Colon (tissue), 2 donors: Measurements from ENCODE around the gene C11orf71.

Experiments used
- FAIRE-seq: peaks from 2 replicates; lab custom pipeline; 2012; peaks lifted over from hg19 to GRCh38; lab: Jason Lieb, UNC
- donor health status: control.
- donor health status: control.

The C11orf71 gene

DNA sequence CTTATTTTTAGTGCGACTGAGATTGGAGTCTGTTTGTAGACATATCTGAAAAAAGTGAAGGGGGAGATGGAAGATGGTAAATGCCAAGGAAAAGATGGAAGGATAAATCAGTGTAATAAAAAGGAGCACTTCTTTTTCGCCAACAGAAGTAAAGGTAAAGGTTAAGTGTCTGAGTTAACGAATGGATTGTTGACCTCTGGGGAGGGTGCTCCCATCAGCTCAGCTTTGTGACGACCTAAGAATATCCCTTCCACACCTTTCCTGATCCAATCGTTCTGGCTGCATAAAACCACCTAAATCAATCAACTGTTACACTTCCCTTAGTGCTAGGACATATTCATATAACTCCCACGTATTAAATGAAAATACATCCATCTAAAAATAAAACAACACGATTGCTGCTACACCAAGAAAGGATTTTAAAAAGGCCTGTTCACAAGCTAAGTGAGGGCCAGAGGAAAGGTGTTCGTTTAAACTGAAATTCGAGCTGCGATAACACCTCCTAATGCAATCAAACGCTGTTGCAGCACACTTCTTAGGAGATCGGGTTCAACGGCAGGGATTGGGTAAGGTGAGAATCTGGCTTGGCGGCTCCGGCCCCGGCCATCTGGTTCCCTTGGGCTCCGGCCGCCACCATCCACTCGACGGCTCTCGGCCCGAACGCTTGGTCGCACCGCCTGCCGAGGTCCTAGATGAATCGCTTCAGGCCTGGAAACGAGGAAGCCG is 658 bp downstream of the C11orf71 start:
- FAIRE-seq, result no peak

DNA sequence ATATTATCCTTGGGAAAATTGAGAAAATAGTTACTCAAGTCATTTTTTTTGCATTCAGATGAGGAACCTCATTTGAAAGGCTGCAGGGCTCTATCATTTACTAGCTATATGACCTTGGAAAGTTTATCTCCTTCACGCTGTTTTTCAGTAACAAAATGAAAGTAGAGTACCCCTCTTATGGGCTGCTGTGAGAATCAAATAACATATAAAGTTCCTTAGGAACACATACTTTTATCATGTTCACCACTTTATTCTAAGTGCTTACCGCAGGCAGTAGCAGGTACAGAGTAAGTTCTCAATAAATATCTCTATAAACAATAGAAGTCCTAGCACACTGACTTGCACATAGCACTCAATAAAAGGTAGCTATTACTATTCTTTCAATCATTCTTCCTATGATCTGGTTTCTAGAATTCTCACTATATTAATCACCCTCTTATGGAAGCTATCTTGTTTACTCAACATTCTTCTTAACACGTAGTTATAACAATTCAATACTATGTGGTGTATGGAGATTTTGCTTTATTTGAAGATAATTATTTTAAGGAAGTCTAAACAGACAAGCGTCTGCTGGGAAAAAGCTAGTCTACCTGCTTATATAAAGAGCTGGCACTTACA is 1.9 kb downstream of the C11orf71 start:
- FAIRE-seq, result no peak

DNA sequence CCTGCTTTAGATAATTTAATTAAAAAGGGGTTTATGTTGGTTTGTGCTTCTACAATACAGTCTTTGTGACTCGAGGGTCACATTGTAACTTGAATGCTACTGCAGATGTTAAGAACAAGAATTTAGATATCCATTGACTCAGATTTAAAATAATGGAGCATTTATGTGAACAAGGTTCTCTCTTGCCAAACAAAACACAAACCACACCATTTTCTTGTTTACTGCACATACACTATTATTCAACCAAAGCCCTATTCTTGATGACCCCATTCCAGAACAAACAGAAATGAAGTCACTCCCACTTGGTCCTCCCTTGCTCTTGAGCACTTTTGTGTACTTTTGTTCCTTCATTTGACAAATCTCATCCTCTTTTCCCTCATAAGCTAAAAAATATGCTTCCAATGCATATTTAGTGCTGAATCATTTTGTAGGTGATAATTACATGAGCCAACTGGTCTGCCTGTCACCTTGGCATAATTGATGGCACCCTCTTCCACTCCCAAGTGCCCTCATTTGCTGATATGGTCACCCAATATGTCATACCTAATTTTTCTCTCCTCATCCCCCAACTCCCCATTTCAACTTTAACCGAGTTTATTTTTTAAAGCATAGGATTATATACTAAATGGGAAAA is 2.8 kb downstream of the C11orf71 start:
- no peak for FAIRE-seq

DNA sequence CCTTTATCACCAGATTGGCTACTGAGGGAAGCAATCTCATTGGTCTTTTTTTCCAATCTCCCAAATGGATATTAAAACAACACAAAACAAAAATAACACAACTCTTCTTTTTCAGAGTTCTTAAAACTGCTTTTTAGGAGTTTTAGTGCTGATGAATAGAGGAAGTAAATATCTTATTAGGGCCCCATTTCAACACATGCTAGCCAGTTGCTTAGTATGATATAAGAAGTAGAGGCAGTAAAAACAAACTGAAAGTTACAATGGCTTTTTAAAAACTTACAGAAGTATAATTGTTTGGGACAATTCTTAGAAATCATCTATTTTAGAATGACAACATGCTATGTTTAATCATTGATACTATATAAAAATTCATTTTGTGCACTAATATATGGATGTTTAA is 3.4 kb downstream of the C11orf71 start:
- no peak for FAIRE-seq

DNA sequence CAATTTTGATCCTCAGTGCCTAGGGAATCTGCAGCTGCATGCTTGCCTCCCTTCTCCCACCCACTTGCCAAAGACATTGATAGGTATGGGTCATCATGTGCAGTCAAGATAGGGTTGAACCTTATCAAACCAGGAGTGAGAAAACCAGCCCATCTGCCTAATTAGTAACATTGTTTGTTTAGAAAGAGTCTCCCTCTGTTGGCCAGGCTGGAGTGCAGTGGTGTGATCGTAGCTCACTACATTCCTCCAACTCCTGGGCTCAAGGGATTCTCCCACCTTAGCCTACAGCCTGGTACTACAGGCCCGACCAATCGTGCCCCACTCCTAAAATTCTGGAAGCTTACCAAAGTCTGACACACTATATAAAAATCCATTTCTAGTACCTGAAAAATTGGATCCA is 4.6 kb downstream of the C11orf71 start:
- no peak for FAIRE-seq

DNA sequence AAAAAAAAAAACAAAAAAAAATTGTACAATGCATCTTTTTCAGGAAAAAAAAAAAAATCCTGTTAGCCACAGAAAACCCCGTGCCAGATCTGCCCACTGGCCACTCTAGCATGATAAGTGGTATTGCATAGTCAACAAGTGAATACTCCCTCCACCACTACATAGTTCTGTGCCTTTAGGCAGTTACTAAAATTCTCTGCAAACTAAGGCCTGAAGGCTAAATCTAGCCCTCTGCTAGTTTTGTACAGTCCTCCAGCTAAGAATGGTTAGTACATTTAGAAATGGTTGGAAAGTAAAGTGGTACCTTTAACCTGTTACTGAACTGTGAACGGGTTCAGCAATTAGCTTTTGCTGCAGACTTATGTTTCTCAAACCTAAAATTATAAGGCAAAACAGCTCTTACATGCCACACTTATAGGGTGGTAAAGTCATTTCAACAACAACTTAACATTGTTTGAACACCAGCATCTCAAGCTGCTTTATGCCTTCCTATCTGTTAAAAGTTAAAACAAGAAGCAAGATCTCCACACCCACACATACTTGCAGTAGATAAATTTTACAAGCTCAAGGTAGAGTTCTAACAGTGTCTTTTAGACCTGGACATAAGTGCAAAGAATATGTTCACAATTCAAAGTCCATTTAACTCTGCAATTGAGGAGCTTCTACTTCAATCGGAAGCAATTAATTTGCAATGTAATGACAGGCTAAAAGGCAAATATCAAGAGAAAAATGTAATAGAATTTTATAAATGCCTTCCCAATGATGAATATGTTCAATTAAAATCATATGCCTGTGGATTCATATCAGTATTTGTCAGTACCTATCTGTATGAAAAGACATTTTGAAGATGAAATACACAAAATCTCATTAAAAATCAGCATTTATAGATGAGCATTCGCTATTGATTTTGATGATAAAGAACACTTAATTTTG is 7.3 kb downstream of the C11orf71 start:
- no peak for FAIRE-seq

DNA sequence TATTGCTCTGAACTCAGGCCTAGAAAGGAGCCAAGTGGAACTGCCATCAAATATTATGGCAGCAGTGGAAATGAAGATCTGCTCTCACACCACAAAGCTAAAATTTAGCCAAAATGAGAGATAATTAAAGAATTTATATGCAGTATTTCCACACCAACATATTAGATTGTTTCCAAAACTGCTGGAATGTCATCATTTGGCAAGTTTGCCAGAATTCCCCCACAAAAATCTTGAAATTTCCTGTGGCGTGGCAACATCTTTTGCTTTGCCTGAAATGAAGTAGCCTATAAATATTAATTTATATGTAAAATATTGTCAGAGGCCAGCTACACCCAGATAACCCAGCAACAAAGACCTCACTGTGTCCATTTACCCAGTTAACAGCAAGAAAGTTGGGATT is 13.8 kb downstream of the C11orf71 start:
- no peak for FAIRE-seq

DNA sequence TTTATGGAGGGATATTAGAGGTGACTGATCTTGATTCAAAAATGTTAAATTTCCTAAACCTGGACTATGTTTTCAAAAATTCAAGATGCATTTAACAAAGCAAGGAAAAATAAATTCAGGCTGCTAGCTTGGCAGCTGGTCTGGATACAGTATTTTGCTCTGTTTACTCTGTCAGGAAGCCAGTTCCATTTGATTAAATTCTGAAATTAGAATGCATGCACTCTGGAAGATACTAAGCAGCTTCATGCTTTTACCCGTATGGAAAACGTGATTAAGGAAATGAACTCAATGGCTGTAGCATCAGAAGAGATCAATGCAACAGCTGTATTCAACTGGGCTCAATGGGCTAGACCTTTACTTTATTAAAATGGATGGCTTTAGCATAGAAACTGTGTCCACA is 14.2 kb downstream of the C11orf71 start:
- no peak for FAIRE-seq

DNA sequence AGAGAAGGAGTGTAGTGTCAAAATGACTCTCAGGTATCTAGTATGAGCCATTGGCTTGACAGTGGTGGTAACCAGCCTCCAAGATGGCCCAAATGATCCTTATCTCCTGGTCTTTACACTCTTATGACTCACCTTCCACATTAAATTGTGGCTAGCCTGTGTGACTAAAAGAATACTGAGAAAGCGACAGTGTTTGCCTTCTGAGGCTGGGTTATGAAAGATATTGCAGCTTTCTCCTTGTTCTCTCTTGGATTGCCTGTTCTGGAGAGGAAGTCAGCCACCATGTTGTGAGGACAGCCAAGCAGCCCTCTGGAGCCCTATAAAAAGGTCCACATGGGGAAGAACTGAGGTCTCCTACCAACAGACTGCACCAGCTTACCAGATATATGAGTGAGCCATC is 15.8 kb downstream of the C11orf71 start:
- FAIRE-seq, result no peak

DNA sequence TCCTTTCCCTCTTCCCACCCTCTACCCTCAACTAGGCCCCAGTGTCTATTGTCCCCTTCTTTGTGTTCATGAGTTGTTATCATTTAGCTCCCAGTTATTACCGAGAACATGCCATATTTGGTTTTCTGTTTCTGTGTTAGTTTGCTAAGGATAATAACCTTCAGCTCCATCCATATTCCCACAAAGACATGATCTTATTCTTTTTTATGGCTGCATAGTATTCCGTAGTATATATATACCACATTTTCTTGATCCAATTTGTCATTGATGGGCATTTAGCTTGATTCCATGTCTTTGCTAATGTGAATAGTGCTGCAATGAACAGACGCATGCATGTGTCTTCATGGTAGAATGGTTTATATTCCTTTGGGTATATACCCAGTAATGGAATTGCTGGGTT is 17.8 kb downstream of the C11orf71 start:
- no peak for FAIRE-seq

DNA sequence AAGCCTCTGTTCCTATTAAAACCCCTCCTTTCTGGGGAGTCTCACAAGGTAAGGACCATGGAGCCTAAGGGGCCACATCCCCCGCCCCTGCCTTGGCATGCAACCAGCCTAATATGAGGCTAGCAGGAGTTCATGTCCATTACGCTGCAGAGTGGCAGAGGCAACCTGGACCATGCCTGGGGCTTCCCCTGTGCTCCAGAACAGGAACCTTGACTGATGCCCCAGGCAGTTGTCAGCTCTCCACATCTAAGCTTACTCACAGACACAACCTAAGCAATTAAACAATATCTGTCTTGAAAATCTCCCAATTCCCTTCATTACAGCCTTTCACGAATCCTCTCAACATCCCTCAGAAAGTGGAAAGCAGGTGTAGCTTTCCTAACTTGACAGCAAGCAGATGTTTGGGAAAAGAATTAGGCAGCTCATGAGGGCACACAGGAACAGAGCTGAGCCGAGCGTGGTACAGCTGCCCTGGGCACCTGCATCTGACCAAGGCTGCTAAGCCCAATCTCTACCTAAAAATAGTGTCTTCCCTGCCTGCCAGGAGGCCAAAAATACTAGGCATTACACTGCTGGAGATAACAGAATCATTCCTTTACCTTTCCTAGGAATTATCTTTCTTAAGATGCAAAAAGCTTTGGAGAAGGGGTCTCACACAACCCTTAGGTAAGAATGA is 20.8 kb downstream of the C11orf71 start:
- no peak for FAIRE-seq

DNA sequence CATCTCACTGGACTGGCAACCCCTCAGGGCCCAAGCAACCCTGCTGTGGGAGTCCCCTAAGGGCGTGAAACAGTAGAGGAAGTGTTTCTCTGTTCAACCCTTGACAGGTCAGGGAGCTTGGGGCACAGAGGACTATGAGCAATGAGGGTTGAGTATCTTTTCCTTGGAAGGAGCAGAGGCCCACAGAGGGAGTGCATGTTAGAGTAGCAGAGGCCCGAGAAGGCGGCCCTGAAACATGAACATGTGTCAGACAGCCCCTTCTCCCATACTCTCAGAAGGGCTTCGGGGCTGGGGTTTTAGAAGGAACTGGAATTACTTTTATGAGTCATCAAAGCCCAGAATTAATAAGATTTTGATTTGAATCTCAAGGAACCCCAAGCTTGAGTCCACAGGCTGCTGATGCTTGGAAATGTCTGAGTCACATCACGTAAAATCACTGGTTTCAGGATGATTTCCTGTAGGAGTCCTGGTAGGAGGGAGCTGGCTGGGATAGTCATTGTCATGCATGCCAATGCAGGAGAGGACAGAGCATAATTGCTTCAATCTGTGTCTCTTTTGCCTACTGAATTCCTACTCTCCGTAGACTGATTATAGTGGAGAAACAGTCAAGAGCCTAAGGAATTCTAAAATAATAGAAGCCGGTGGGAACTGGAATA is 22.6 kb downstream of the C11orf71 start:
- no peak for FAIRE-seq

DNA sequence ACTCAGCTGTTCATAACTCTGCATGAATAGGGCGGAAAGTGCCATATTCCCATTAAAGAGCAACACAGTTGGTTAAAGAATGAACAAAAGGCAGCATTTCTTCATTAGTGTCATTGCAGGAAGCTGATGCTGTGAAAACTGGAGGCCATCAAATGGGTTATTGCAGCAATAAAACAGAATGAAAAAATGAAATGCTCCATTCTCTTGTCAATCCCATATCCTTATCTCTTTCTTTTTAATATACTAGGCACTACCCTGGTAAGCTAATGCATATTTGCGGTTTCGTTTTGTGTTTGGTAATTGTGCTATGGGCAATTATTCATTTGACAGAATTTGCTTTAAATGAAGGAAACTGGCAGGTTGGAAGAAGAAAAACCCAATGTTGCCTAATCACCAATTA is 25.3 kb downstream of the C11orf71 start:
- FAIRE-seq, result no peak

DNA sequence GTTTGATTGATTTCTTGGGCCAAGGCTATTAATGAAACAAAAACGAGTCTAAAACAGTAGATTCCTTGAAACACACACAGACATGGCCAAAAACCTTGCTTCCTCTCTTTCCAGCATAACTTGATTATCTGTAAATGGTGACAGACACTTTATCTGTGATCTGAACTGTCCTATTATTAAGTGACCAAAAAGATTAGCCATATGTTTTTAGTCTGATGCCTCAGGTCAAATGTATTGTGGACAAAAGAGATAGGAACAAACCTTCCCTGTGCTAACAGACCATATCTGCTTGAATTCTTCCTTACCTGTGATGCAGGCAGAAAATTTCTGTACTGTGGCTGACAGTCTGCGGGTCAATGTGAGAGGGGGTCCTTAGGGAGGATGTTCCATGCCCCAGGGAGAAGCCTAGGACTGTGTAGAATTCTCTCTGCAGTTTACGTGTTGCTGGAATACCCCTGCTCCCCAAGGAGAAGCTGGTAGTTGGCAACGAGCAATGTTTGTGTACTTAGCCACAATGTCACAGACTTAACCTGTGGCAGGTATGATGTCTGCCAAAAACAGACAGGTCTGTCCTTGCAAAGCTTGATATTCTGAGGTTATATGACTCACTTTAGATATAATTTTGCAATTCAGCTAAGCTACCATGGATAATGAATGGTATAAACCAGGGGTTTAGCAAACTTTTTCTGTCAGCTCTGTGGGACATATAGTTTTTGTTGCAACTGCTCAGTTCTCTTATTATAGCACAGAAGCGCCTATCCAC is 31.2 kb downstream of the C11orf71 start:
- FAIRE-seq, result no peak

DNA sequence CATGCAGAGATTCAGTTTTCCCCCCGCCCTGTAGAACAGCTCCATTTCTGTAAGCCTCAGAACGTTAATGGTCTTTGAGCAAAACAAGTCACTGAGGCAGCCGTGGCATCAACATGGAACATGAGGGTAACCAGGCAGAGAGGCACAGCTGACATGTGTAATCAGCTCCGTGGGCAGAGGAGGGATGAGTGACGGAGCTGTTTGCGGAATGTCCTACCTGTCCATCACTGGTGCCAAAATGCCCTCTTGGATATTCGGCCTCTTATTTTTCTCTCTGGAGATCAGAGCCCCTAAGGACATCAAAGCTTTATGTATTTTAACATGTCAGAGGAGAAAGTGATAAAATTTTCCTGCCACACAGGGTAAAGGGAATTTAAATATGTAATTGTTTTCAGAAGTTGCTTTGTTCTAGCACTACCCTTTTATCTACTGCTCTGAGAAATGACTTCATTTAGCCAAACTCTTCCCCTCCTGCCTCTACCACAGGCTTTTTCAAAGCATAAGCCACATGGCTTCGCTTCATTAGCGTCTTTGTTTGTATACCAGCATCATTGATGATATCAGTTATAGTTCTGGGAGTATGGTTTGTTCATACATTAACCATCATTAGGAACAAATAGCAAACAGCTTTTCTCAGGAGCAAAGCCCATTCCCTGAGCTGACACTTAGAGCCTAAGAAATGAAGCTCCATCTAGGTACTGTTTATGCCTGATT is 32.9 kb downstream of the C11orf71 start:
- FAIRE-seq, result no peak

DNA sequence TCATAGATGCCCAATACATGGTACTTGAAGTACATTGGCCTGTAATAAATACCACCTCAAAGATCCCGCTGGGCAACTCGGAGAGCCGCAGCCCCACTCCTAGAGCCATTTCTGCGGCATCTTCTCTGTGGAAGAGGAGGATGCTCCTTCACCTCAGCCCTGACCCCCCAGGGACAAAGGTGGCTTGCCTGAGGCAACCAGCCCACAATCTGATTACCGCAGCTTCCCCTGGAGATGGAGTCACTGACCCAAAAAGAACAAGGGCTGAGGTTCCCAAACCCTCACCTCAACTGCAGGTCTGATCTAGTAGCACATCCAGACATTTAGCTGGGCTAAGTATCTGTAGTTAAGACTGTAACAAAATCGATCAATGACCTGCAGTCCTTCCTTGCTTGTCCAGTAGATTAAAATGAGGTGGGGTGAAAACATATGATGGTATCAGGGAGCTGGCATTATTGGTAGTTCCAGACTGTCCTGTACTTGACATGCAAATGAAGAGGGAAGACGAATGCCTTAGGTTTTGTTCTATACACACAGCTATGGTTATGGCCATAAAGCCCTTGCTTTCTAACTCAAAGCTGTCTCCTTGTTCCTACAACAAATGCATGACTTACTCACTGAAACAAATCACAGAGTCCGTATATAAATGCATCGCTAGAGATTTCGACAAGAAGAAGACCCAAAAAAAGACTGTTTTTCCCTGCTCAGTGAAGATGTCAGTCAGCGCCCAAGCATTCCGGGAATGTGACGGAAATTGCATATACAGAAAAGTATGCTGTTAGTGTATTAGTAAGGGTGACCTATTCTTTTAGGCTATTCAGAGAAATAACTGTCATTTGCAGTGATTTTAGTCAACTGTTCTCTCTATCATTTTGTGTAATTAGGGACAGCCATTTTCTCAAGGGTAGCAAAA is 33.7 kb downstream of the C11orf71 start:
- FAIRE-seq, result no peak

DNA sequence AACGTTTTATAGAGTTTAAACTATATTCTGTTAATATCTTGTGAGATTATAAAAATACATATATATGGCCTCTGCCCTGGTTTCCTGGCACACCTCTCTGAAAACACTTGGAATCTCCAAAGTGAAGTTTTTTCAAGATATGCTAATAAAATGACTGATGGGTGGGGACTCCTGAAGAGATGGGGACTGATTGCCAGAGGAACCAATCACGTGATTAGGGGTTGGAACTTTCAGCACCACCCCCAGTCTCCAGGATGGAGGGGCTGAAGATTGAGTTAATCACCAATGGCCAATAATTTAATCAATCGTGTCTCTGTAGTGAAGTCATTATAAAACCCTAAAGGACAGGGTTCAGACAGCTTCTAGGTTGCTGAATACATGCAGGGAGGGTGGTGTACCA is 37.4 kb downstream of the C11orf71 start:
- FAIRE-seq, result no peak

DNA sequence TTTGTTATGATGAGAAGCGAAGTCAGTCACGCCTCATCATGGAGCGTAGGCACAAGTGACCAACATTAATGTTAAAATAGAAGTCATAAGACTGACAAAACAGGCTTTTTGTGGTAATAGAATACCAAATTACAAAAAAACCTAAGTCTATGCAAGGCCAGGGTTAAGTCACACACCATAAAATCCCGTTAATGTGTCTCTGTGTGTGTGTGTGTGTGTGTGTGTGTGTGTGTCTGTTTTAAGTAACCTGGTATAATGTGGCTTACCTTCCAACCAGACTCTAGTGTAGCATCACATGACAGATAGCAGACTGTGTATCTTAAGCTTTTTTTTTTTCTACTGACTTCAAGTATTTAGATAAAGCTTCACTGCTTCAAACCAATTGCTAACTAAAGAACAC is 38.0 kb downstream of the C11orf71 start:
- FAIRE-seq, result no peak

DNA sequence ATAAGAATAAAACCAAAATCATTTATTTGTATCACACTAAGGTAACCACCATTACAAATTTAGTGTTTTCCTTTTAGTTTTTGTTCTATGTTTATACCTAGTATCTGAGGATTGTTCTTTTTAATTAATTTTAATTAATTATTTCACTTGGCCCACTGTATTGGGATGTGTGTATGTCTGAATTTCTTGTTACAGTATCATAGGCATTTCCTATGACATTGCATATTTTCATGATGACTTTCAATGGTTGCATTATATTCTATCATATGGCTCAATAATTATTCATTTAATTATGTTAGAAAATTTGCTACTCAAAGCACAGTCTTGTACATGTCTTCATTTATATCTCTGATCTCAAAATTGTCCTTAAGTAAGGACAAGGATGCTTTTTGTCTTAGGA is 41.0 kb downstream of the C11orf71 start:
- no peak for FAIRE-seq
